ENCODE results near the gene UBTD2.

Gene UBTD2

DNA sequence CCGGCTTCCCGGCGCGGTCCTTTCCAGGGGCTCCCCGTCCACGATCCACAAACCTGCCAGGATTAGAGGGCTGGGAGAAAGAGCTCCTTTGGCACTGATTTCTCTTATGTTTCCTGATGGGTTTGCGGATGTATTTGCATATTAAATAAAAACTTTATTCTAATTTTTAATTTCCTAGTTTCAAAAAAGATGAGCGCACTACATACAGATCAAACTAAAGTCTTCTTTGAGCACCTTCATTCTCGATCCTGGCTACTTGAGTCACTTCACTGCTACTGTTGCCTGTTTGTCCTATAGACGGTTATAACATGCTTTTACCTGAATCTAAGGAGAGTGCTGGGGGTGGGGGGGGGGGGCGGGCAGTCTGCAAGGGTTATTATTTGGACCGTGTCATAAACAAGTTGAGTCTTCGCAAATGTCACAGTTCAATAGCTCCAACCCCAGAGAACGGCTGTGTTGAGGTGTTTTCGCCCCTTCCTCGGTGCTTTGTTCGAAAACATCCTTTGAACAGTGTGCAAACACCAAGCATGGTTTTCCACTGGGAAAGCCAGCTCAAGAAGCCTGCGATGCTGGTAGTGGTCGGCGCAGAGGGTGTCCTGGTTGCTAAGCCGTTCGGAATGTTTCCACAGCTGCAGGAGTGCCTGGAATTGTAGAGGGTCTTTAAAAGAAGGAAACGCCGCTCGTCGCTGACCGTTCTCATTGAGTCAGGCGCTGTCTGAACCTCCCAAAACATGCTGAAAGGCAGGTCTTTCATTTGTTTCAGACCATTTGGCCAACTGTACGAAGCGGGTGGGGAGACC, 94.5 kb downstream of the UBTD2 start:
- peak; percentile 60 to 75 for DNase-seq

DNA sequence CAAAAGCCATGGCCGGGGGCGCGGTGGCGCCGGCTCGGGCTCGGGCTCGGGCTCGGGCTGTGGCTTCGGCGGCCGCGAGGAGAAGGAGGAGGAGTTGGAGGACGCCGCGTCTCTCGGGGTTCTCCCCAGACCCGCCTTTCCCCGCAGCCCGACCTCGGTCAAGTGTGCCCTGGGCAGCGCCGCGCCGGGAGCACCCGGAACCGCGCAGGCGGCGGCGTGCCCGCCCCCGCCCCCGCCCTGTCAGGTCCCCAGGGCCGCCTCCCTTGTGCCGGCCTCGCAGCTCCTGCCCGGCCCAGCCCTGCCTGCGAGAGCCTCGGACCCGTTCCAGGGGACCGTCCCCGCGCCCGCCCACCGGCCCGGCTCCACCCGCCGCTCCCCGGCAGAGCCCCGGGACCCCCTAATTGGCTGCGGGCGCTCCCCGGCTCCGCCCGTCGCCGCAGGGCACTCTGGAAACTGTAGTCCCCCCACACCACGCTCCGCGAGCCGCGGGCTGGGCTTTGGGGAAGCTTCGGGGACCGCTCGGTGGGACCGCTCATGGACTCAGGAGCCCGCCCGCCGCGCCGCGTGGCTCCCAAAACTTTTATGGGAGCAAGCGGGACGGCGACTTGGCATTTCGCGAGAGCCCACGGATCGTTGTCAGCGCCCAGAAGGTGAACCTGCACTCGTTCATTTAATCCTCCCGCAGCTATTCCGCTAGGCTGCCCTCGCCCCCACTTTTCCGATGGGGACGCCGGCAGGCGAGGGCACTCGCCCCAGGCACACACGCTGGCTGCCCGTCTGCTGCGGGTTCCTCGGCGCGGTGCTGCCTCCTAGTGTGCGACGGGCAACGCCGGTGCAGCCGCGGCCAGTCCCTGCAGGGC, 95.3 kb downstream of the UBTD2 start, which contains the start of gene STK10:
TSS of gene STK10 (minus strand) at position 192 of the 860 bp plus-strand sequence. CDS start at position 10, 182 bp downstream.
- peak; percentile 79 to 86 for DNase-seq

DNA sequence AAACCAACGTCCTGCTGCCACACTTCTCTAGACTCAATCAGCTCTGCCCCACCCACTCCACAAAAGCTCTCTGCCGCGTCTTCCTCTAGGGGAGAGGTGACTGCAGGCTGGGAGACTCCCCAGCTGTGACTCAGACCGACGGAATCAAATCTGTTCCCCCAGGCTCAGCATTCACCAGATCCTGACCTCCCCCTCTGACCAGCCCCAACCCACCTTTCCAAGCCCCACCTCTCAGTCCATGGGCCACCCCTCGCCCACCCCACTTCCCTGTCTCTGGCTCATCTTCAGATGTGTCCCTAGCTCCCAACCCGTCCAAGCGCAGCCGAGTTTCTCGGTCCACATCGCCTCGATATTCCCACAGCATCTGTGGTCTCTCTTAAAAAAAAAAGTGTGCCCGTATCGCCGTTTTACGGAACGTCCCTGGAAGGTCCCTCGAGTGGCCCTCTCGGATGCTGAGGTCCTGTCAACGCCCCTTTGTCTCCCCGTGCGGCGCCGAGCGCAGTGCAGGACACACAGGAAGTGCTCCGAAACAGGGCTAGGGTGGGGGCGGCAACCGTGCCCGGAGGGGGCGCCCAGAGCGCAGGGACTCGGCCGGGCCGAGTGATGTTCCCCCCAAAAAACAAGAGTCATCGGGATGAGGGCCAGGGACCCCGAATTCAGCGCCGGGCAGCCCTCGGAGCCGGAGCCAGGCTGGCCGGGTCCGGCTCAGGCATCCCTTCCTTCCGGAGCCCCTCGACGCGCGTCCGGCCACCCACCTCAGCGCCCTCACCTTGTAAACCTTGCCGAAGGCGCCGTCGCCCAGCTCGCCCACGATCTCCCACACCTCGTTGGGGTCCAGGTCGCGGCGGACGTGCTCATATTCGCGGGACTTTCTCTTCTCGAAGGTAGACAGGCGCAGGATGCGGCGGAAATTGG, 96.2 kb downstream of the UBTD2 start:
- DNase-seq = peak; percentile 31 to 45

DNA sequence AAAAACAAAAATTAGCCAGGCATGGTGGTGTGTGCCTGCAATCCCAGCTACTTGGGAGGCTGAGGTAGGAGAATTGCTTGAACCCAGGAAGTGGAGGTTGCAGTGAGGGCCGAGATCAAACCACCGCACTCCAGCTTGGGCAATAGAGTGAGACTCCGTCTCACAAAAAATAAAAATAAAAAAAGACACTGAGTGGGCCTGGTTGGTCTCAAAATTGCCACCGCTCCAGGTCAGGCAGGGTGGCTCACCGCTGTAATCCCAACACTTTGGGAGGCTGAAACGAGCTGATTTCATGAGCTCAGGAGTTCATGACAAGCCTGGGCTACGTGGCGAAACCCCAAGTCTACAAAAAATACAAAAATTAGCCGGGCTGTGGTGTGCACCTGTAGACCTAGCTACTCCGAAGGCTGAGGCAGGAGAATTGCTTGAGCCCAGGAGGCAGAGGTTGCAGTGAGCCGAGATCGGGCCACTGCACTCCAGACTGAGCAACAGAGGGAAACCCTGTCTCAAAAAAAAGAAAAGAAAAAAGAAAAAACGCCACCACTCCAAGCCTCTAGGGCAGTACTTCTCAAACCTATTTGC, 97.4 kb downstream of the UBTD2 start:
- DNase-seq = no peak

DNA sequence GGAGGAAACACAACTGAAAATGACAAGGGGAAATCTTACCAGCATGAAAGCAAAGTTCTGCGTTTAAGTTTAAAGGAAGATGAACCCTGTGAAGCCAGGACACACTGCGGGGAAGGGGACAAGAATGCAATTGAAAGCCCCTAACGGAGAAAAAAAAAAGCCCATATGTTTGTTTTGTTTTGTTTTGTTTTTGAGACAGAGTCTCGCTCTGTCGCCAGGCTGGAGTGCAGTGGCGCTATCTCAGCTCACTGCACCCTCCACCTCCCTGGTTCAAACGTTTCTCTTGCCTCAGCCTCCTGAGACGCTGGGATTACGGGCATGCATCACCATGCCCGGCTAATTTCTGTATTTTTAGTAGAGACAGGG, 98.5 kb downstream of the UBTD2 start:
- DNase-seq = no peak

DNA sequence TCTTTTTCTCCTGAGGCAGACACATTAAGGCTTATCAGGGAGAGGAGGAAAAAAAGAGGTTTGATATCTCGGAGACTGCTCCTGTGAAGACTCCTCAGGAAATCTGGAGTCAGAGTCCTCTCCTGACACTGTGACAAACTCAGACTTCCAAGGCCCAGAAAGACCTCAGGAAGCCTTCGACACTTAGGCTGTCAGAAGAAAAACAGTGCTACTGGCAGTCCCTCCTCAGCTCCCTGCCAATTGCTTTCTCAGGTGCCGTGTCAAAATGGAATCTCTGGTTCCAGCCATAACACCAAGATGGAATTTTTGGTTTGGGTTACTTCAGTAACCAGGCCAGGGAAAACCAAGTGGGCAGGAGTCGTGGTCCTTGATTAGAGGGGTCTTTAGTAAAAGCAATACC, 99.7 kb downstream of the UBTD2 start:
- no peak for DNase-seq

DNA sequence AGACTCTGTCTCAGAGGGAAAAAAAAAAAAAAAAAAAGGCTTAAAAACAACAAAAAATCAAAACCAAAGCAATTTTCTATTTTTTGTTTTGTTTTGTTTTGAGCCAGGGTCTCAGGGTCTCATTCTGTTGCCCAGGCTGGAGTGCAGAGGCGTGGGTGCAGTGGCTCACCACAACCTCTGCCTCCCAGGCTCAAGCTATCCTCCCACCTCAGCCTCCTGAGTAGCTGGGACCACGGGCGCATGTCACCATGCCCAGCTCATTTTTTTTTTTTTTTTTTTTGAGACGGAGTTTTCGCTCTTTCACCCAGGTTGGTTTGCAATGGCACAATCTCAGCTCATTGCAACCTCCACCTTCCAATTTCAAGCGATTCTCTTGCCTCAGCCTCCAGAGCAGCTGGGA, 101.3 kb downstream of the UBTD2 start:
- DNase-seq = no peak

DNA sequence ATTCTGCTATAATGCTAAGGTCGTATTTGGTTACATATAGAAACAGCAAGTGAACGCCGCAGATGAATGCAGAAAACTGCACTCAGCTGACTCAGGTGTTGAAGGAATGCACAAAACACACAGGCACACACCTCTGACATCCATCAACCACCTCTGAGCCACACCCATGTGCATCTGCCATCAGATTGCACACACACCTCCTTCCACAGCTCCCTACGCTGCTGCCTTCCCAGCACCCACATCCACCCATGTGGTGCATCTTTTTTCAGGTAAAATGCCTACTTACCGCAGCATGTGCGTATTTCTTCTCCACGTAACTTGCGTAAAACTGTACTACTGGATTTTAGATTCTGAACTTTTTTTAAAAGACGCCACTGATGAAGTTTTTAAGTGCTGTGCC, 102.6 kb downstream of the UBTD2 start:
- DNase-seq = no peak

DNA sequence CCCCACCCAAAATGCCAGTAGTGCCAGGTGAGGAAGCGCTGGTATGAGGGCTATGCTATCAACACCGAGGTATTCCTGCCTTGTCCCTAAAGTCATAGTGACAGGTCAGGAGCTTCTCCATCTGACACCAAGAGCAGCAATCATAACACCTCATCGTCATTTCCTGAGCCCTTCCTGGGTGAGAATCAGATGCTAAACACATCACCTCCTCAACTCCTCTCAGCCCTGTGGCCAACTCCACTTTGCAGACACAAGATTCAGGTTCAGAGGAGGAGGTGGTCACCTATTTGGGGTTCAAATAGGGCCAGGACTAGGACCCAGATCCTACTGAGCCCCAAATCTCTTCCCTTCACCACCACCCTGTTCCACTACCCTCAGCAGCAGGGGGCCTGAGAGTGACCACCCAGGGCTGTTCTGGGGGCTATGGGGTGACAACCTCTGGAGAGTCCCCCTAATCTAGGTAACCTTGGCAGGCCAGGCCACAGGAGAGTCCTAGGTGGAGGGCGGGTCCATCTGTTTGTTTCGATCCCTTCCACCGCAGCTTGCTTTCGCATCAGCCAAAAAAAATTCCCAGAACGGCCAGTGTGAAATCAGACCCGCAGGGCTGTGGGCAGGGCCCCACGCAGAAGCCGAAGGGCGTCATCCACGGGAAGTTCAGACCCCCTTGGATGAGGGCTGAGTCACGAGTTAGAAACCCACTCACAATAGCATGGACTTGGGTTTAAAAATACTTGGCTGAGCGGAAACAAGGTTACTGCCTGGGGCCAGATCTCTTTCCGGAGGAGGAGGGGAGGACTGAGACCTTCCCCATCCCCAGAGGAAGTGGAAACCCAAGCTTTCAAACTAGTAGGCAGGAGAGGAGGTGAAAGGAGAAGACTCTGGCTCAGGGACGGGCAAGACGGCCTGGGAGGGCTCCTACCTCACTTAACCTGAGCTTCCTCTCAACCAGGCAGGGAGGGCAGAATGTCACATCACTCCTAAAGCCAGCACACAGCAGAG, 104.3 kb downstream of the UBTD2 start:
- DNase-seq = no peak

DNA sequence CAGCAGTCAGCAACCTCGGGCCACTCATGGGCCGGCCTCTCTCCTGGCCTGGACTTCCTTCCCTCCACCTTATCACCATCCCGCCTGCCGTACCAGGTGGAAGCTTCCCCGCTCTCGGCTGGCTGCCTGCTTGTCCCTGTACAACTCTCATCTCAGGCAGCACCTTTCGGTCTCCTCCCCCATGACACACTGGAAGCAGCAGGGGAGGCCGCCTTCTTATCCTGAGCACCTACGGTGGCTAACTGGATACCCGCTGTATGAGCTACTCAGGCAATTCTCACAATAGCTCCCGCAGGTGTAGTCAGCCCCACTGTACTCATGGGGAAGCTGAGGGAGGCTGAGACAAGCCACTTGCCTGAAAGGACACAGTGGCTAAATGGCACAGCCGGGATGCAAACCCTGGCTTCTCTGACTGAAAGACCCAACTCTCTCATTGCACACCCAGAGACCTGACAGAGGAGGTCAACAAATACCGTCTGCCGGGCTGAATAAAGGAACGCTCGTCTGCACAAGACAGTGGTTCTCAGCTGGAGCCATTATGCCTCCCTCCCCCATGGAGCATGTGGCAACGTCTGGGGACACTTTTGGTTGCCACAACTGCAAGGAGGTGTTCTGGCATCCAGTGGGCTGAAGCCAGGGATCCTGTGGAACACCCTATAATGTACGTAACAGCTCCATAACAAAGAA, 105.1 kb downstream of the UBTD2 start:
- DNase-seq = no peak

DNA sequence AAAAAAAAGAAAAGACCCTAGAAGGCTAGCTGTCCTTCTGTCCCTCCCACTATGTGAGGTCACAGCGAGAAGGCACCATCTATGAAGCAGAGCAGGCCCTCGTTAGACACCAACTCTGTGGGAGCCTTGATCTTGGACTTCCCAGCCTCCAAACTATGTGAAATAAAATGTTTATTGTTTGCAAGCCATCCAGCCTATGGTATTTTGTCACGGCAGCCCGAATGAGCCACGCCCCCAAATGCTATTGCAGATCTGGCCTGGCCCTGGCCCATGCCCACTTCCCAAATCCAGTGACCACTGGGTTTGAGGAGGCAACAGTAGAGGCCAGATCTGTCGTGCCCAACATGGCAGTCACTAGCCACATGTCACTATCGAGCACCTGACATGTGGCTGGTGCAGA, 106.4 kb downstream of the UBTD2 start:
- no peak for DNase-seq

DNA sequence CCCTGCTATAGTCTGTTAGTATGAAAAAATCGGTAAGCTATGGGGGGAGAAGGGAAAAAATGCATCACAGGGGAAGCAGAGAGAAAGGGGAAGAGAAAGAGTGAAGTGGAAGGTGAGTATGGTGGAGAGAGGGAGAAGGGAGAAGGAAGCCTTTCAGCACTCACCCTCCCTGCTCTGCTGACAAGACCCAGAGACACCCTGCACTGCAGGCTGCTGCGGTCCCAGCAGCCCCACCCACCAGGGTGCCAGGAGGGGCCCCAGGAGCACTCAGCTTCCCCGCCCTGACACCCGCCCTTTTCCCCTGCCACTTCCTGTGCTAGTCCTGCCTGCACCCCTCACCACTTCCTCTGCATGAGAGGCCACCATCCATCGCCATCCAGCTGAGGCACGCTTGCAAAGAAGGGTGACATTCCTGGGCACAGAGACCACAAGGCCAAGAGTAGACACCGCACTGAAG, 108.3 kb downstream of the UBTD2 start:
- no peak for DNase-seq

DNA sequence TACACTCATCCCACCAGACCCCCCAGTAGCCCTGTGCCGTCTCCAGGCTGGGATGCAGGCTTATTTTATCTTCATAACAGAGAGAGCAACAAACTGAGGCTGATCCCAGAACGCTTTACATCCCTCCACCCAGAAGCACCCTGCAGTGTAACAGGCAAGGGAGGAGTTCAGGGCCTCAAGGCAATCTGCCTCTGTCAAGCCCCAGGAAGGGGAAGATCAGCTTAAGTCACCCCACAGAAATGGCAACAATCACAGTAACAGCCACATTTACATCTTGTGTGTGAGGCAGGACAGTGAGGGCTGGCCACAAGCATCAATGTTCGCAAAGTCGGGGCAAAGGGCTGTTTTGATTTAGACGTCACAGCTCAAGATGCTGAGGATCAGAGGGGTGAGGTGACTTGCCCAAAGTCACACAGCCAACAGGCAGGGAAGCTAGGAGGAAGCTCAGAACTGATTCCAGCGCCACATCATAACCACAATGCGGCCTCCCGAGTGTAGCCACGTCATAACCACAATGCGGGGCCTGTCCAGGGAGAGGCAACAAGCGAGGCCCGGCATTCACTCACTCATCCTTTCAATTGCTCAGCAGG, 109.9 kb downstream of the UBTD2 start:
- no peak for DNase-seq

DNA sequence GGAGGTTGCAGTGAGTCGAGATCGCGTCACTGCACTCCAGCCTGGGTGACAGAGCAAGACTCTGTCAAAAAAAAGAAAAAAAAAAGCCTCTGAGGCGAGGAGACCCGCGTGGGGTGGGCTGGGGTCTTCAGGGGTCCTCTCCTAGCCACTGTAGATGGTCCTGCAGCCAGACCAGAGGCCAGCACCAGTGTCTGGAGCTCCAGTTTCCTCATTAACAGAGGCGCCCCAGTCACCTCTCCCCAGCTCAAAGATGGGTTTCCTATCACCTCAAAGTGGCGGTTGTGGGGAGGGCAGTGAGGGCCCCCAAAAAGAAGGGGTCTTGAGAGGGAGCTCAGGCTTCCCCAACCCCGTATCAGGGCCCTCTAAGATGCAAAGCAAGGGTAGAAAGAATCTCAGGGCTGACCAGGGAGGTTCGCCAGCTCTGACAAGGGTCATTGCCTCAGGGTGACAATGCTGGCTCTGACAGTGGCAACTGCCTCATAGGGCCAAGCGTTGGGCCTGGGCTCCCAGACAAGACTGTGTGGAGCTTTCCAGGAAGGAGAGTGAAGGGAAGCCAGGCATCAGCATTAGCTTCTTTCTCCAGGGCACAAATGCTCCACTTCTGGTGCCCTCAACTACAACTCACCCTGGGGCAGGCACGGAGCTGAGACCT, 110.5 kb downstream of the UBTD2 start:
- DNase-seq = no peak

DNA sequence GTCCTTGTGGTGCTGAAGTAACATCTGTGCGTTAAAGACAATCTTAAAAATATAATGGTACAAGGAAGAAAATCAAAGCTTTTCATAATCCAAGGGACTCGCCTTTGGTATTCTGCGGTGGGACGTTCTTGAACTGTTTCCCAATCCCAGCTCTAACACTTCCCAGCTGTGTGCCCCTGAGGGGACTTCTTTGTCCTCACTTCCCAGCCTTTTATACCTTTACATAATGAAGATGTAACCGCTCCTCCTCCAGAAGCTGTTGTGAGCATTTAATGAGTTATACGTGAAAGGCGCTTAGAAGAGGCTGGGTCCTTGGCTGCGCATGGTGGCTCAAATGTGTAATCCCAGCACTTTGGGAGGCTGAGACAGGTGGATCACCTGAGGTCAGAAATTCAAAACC, 112.4 kb downstream of the UBTD2 start:
- DNase-seq = no peak

DNA sequence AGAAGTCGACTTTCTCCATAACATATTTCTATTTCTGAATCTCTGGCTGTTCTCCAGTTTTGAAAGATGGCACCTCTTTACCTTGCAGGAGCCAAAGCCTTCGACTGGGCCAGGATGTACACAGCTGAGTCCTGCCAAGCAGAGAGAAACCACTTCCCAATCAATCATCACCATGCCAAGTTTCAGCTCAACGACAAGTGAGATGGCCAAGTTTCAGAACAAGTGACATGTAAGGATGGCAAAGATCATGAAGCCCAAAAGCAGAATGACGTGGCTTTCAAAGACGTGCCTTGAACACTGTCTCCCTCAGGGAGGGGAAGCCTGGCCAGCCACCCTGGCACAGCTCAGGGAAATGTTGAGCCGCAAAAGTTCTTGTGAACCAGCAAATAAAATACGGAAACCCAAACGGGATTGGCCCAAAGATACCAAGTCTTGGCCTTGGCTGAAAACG, 113.3 kb downstream of the UBTD2 start:
- no peak for DNase-seq

DNA sequence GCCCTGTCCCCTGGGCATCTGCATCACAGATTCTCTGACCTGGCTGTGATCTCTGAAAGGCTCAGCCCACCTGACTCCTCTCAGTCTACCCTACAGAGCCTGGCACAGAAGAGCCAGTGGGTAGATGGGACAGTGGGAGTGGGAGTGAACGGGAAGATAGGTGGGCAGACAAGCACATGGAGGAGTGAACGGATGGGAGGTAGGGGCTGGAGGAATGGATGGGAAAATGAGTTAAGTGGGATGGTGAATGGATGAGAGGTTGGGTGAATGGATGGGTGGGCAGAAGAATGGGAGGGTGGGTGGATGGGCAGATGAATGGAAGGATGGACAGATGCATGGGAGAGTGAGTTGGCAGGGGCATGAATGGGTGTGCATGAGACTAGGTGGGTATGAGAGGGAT, 114.3 kb downstream of the UBTD2 start:
- DNase-seq = no peak

DNA sequence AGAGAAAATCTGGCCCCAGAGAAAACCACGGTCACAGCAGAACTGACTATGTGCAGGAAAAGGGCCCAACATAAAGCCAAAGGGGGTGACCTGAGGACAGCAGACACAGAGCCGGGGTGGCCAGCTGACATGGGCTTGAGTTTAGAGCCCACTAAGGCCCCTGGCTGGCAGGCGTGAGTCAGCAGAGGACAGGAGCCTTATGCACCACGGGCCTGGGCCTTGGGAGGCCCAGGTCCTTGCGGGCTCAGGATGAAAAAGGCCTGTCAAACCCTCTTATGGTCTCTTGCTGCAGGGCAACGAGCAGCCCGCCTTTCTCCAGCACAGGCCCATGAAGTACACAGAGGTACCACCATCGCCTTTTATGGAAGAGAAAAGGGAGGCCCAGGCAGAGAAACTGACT, 115.3 kb downstream of the UBTD2 start:
- no peak for DNase-seq

DNA sequence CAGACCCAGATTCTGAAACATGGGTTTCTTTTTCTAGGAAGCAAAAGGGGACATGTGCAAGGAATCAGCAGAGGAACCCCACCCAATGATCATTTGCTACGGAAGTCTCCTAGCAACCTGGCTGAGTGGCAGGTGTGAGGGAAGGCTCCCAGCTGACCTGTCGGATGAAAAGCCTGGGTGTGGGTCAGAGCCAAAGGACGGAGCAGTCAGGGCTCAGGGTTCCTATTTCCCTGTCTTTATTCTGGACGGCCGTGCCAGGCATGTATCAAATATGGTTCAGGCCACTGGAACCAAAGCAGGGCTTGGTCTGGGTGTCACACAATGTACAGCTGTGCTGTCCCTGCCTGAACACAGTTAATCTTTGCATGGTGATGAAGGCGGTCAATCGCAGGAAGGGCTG, 115.7 kb downstream of the UBTD2 start:
- DNase-seq = no peak

All from SHP77 (cell line).